ENCODE results near the gene PEX5. TPM values are rescaled to one million over a fixed set of nuclear protein-coding genes. Genes with fewer than 3 reads are reported as not detected.
A peak's percentile ranks its signal among the peaks of the same experiment; 100 is the strongest.
"Not testable (repeated sequence)": the region's sequence is repeated elsewhere in the genome, so short reads cannot be mapped to it uniquely, and the experiment has no call there.

PEX5 gene
- total RNA-seq, 4 donors from 2014 or later: 23.9 to 86.0 (median 30.3) TPM

DNA sequence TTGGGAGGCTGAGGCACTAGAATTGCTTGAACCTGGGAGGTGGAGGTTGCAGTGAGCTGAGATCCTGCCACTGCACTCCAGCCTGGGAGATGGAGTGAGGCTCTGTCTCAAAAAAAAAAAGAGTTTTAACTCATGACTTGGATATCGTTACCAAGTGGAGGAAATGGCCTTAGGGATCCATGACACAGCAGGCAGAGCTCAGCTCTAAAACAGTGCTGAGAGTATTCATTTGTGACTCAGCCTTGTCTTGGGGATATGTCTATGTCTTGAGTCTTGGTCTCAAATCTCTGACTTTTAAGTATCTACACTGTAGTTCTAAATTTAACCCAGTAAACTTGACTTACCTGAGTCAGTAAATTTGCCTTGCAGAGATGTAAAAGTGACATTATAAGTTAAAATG, 8.8 kb upstream of the PEX5 start:
- Histone ChIP-seq H3K27ac (no peak overlapping the region), H3K4me1 (no peaks in the 10 kb centered on the region), H3K4me3 (no peak overlapping the region), H3K36me3 (no peaks in the 10 kb centered on the region), H3K9me3 (no peaks in the 10 kb centered on the region), H3K27me3 (peaks cover 6% of the 10 kb centered on the region)
- WGBS, 2 donors (ENCODE audit: low coverage in 1 of 2): 75% methylated on average over 1 of the region's 1 CpG; no CpG with 5 or more reads in 1 of the 2 donors
- TF ChIP-seq POLR2A (IDR thresholded peaks at IDR 0.05): no peak
- TF ChIP-seq EP300 (IDR thresholded peaks at IDR 0.05; ENCODE audit: low read depth): no peak
- TF ChIP-seq, protein P1, sequence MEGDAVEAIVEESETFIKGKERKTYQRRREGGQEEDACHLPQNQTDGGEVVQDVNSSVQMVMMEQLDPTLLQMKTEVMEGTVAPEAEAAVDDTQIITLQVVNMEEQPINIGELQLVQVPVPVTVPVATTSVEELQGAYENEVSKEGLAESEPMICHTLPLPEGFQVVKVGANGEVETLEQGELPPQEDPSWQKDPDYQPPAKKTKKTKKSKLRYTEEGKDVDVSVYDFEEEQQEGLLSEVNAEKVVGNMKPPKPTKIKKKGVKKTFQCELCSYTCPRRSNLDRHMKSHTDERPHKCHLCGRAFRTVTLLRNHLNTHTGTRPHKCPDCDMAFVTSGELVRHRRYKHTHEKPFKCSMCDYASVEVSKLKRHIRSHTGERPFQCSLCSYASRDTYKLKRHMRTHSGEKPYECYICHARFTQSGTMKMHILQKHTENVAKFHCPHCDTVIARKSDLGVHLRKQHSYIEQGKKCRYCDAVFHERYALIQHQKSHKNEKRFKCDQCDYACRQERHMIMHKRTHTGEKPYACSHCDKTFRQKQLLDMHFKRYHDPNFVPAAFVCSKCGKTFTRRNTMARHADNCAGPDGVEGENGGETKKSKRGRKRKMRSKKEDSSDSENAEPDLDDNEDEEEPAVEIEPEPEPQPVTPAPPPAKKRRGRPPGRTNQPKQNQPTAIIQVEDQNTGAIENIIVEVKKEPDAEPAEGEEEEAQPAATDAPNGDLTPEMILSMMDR (IDR thresholded peaks at IDR 0.05): no peak
- TF ChIP-seq POLR2AphosphoS5 (IDR thresholded peaks at IDR 0.05): no peak
- no peak for DNase-seq
- intact Hi-C loops (cut with DNase I; ENCODE audit: low total_unique reads): no loop called here
- in situ Hi-C loops (cut with MboI; ENCODE audit: low pct_ligation_motif_present in 1 of 4, low pct_unique_long_range_greater_than_20kb in 1 of 4, low sequenced_read_pairs in 3 of 4): no loop called here

DNA sequence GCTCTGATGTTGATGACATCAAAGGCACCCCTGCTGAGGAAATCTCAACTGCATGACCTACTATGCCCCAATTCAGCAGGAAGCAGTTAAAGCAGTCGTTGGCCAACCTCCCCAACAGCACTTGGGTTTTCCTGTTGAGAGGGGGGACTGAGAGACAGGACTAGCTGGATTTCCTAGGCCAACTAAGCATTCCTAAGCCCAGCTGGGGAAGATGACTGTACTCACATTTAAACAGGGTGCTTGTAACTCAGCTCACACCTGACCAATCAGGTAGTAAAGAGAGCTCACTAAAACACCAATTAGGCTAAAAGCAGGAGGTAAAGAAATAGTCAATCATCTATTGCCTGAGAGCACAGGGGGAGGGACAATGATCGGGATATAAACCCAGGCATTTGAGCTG, 3.4 kb upstream of the PEX5 start:
- H3K27me3 ChIP-seq; H3K9me3 ChIP-seq; H3K27ac ChIP-seq; intact Hi-C loops (cut with DNase I; ENCODE audit: low total_unique reads); in situ Hi-C loops (cut with MboI; ENCODE audit: low pct_ligation_motif_present in 1 of 4, low pct_unique_long_range_greater_than_20kb in 1 of 4, low sequenced_read_pairs in 3 of 4); H3K36me3 ChIP-seq; H3K4me3 ChIP-seq; DNase-seq: not testable (repeated sequence)
- WGBS, 2 donors (ENCODE audit: low coverage in 1 of 2): 80 to 83% methylated on average over 1 of the region's 2 CpGs
- peaks cover 10 to 22% (median 18%) of the 10 kb centered on the region in 4 donors for H3K4me1 ChIP-seq

DNA sequence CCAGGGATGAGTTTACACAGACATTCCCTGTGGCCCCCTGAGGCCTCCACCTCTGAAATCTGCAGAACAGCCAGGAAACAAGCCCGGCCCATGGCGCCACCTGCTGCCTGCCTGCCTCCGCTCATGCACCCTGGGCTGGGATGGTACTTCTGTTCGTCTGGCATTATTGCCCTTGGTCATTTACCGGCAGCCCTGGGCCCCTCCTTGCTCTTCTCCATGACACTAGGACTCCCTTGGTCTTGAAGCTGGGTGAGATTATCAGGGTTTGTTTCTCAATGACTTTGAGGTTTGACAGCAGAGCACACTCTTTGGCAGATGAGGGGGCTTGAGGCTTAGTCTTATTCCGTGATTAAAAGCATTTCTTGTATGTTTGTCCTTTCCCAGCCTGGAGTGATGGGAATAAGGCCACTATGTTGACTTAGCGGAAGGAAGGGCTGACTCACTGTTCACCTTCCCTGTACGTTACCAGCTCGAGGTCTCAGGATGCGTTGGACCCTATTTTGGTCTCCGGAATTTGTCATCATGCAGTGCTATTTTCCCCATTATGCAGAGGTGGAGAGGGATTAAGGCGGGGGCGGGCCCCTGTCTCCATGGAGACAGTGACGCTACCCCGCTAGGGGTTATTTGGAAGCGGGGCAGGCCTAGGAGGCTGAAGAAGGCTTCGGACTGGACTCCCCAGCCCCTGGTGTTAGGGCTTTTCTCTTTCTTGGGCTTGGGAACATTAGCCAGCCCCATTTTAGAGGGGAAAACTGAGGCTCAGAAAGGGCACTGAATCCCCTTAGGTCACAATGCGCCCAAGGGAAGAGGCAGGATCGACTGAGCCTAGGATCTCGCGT, 706 bp upstream of the PEX5 start:
- H3K4me3 ChIP-seq: peak overlapping the region; percentile 66 to 96 (median 80)
- in situ Hi-C loops (cut with MboI; ENCODE audit: low pct_ligation_motif_present in 1 of 4, low pct_unique_long_range_greater_than_20kb in 1 of 4, low sequenced_read_pairs in 3 of 4): no loop called here
- peak overlapping the region; percentile 84 to 94 (median 90) for H3K27ac ChIP-seq
- no peaks in the 10 kb centered on the region for H3K27me3 ChIP-seq
- peaks cover 0 to 6% (median 0%) of the 10 kb centered on the region in 4 donors for H3K36me3 ChIP-seq
- H3K9me3 ChIP-seq: no peaks in the 10 kb centered on the region
- intact Hi-C loops (cut with DNase I; ENCODE audit: low total_unique reads): no loop called here
- TF ChIP-seq POLR2AphosphoS5 (IDR thresholded peaks at IDR 0.05) (peak in 2 of 3 donors; percentile 2 to 6), POLR2A (IDR thresholded peaks at IDR 0.05) (no peak)
- TF ChIP-seq, protein P1 (IDR thresholded peaks at IDR 0.05): peak; percentile 51 to 63 (median 58)
- peaks cover 10 to 24% (median 18%) of the 10 kb centered on the region in 4 donors for H3K4me1 ChIP-seq
- 3% methylated on average over 4 to 21 of the region's 21 CpGs for WGBS, 2 donors (ENCODE audit: low coverage in 1 of 2)
- peak; percentile 83 for DNase-seq

DNA sequence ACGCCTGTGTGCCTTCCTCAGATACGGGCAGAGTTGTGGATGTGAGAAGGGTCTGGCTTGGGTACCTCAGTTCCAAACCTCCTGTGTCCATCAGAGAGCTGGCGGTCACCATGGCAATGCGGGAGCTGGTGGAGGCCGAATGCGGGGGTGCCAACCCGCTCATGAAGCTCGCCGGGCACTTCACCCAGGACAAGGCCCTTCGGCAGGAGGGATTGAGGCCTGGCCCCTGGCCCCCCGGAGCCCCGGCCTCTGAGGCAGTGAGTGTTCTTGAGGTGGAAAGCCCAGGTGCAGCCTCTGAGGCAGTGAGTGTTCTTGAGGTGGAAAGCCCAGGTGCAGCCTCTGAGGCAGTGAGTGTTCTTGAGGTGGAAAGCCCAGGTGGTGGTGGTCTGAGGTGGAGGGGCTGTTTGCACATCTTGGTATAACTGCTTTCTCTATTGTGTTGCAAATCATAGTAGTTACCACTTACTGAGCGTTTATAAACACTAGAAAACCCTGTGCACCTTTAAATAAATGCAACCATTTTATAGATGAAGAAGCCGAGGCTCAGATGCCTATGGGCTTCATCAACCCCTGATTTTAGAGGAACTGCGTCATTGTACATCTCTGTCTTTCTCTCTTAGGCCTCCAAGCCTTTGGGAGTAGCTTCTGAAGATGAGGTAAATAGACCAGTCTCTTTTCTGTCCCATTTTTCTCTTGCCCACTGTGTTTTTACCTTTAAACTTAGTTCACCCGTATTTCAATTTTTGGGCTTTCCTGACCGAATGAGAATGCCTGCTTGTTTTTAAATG, 976 bp downstream of the PEX5 start:
- intact Hi-C loops (cut with DNase I; ENCODE audit: low total_unique reads) (no loop called here), in situ Hi-C loops (cut with MboI; ENCODE audit: low pct_ligation_motif_present in 1 of 4, low pct_unique_long_range_greater_than_20kb in 1 of 4, low sequenced_read_pairs in 3 of 4) (no loop called here)
- WGBS, 2 donors (ENCODE audit: low coverage in 1 of 2): 28 to 52% methylated on average over 4 to 17 of the region's 17 CpGs
- Histone ChIP-seq H3K4me1 (peaks cover 10 to 24% (median 18%) of the 10 kb centered on the region in 4 donors), H3K9me3 (no peaks in the 10 kb centered on the region), H3K27me3 (no peaks in the 10 kb centered on the region), H3K4me3 (peak overlapping the region; percentile 66 to 96 (median 80)), H3K27ac (peak overlapping the region; percentile 84 to 94 (median 90)), H3K36me3 (peaks cover 0 to 8% (median 0%) of the 10 kb centered on the region in 4 donors)
- DNase-seq: peak; percentile 32
- no peak for TF ChIP-seq POLR2A (IDR thresholded peaks at IDR 0.05)
- TF ChIP-seq POLR2AphosphoS5 (IDR thresholded peaks at IDR 0.05): no peak
- TF ChIP-seq, protein P1 (IDR thresholded peaks at IDR 0.05): no peak
- no peak for TF ChIP-seq EP300 (IDR thresholded peaks at IDR 0.05; ENCODE audit: low read depth)

All from transverse colon (tissue), 4 donors.